HuH-7 (cell line): ENCODE measurements around the gene SKI.

Source experiments
- DNase-seq: peaks from one replicate; pipeline ENCODE4 v3.0.0; 2011; ENCODE audit warnings: low spot score

SKI gene

DNA sequence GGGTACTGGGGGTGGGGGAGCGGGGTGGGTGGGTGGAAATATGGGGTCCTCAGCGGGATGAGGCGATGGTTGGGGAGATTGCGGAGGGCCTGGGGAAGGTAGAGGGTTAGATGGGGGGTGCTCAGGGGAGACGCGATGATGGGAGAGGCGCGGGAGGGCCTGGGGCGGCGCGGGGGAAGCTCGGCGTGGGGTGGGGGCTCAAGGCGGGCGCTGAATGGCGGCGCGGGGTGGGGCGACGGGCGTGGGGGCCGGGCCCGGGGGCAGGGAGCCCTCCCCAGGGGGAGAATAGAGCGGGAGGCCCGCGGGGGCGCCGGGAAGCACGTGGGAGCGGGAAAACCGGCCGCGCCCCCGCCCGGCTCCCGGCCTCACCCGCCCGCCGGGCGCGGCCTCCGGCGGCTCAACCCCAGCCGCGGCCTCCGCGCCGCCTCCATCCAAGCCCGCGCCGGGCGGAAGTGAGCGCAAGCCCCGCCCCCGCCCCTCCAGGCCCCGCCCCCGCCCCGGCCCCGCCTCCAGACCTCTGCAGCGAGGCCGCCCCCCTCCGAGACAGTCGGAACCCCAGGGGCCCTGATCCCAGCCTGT, 33.7 kb upstream of the SKI start, which contains the start of gene FAAP20:
TSS of gene FAAP20 (minus strand) at position 454 of the 579 bp plus-strand sequence. CDS start at position 431, 23 bp downstream.
- DNase-seq, result peak; percentile 78

DNA sequence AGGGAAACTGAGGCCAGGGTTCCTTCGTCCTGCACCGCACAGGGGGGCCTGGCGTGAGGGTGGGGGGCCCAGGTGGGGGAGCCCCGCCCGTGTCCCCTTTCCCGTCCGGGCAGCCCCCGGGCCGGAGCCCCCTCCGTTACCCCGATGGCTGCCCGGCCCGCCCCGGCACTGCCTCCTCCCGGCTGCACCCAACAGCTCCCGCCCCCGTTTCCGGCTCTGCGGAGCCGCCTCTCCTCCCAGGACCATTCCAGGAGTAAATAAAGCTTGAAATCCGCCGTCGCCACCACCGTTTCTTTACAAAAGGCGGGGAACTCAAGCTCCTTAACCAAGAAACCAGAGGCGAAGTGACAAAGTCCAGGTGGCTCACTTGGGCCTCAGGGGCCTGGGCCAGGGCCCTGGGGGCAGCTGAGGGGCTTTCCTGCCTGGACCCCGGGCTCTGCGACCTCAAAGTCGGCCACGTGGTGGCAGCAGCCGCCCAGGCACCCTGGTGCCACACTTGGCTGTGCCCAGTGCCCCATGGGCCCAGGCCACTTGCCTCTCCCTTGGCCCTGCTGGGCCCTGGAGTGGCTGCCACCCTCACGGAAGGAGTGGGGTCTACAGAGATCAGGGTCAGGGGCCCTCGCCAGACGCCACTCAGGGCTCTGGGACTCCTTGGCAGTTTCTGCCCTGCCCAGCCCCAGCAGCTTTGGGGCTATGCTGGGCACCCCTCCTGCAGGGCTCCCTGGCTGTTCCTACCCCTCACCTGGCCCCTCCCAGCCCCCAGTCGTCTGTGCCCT, 33.0 kb upstream of the SKI start:
- DNase-seq, result peak; percentile 93

DNA sequence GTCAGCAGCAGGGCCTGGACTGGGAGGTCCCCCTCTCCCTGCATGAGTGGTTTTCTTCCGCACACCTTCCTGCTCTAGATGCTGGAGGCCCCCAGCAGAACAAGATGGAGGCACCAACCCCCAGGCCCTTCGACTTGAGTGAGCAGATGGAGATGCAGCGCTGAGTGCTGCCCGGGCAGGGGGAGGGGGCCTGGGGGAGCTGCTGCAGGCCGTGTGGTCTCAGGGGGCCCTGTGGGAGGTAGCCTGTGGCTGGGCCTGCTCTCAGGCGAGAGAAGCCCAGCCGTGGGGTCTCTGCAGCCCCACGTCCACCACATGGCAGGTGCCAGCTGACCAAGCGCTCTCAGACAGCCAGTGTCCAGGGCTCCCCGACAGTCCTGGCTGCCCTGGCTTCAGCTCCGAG, 32.3 kb upstream of the SKI start:
- DNase-seq, result no peak

DNA sequence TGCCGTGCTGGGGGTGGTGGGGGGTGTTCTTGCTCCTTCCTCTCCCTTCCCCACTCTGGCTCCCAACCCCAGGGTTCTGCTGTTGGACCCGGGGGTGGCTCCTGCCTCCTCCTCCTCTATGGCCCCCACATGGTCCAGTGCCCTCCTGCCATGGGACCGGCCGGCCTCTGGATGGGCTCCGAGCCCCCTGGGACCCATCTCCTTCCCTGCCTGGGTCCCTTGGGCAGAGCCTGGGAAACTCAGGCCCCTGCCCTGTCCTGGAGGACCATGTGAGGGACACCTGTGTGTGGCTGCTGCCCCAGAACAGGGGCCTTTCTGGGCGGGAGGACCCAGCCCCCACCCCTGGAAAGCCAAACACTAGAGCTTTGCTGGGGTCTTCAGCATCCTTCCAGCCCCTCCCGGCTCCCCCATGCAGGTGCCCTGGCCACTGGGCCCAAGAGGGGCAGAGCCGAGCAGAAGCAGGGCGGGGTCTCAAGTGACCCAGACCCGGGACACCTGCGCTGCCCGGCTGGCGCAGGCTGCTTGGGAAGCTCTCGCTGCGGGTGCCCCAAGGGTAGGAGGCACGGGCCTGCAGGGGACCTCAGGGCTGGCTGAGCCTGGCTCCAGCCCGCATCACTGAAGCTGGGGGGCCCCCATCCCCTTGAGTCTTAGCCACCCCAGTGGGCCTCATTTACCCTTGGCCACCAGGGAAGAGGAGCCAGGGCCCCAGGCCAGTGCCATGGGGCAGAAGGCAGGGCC, 31.0 kb upstream of the SKI start:
- no peak for DNase-seq

DNA sequence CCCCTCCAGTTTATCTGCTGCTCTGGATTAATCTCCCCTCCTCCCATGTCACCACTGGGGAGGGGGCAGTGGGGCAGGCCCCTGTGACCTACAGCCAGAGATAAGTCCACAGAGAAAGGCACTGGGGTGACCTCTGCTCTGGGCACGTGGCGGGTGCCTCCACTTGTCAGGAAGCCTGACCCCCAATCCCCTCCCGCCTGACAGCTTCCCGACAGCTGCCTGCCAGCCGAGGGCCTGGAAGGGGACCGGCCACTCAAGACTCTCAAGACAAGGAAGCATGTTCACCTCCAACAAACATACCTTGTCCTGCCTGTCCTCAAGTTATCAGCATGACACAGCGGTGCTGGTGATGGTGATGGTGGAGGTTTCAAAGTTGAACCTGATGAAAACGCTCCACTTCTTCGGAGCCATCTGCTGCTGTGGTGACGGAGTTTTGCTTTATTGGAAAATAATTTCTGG, 30.4 kb upstream of the SKI start:
- no peak for DNase-seq

DNA sequence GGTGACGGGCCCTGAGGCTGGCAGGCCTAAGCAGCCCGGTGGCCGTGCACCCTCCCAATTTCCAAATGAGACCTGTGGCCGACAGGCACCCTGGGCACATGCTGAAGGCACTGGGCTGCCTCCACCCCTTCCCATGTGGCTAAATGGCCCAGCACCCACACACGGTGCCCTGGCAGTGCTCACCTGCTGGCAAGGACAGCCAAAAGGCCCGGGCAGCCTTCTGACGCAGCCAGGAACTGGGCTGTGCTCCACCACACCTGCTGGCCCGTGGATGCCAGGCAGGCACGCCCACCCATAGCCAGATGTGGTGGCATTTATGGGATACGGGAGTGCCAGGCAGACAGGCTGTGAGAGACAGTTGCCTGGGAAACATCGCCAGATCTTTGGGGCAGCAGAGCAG, 29.5 kb upstream of the SKI start:
- no peak for DNase-seq

DNA sequence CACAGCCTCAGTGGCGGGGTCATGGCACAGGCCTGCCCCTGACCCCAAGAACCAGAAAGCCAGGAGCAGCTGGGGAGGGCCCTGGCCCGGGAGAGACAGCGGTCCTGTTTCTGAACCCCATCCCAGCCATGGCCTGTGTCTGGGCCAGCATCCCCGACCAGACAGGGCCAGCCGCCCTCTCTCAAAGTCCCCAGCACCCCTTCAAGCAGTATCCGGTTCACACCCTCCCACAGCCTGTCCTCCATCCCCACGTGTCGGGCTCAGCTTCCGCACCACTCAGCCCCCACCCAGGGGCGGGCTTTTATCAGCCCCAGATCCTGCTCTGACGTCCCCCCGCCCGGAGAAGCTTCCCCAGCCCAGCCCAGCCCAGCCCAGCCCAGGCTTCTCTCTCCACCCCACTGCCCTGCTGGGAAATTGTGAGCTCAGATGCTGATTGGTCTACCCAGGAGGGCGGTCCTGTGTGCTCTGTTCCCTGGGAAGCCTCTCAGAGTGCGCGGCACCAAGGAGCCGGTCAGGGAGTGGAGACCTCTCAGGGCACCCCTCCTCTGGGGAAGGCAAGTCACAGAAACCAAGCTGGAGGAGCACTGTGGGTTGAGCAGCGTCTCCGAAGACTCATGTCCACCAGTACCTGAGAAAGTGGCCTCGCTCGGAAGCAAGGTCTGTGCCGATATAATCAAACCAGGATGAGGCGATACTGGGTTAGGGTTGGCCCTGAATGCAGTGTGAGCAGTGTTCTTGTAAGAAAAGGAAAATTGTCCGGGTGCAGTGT, 28.9 kb upstream of the SKI start:
- DNase-seq, result peak; percentile 98

DNA sequence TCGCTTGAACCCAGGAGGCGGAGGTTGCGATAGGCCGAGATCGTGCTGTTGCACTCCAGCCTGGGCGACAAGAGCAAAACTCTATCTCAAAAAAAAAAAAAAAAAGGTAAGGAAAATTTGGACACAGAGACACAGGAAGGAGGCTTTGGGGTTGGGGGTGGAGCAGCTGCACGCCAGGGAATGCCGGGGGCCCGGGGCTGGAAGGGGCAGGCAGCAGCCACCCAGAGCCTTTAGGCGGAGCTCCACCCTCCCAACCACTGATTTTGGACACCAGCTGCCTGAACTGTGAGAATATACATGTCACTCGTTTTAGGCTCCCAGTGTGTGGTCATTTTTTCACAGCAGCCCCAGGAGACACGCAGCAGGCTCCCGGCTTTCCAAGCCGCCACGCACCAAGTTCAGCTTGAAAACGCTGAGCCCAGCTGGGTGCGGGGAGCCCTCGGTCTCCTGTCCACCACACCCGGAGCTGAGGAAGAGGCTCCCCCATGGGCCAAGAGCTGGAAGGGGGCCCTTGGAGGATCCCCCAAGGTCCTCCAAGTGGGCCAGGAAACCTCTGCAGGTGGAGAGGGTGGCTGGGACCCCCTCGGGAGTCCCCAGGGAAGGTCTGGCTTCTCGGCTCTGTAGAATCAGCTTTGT, 27.7 kb upstream of the SKI start:
- no peak for DNase-seq

DNA sequence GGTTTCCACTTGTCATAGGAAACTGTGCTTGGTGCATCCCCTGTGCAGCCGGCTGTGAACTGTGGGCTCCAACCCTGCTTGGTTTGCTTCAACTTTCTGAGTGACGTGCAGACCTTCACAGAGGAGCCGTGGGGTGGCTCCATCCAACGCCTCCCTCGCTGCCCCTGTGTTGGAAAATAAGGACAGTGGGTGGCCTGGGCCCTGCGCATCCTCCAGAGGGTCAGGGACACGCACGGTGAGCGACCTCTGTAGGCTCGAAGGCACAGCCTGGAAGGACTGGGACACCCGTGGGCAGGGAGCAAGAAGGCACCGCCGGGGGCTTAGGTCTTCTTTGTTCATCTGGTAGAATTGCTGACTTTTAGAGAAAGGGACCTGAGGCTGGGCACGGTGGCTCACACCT, 27.1 kb upstream of the SKI start:
- no peak for DNase-seq

DNA sequence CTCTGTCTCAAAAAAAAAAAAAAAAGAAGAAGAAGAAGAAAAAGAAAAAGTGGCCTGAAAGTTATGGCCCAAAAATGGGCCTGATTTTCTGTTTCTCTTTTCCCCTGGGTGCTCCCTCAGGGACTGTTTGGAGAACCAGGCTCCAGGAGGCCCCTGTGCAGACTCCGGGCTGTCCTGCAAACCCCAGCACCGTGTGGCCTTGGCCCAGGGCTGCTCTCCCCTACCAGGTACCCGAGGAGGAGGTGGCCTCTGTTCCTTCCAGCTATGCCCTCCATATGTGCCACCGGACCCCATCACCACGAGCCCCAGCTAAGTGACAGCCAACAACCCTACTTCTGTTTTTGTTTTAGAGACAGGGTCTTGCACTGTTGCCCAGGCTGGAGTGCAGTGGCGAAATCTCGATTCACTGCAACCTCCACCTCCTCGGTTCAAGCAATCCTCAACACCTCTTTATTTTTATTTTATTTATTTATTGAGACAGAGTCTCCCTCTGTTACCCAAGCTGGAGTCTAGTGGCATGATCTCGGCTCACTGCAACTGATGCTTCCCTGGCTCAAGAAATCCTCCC, 26.0 kb upstream of the SKI start:
- no peak for DNase-seq

DNA sequence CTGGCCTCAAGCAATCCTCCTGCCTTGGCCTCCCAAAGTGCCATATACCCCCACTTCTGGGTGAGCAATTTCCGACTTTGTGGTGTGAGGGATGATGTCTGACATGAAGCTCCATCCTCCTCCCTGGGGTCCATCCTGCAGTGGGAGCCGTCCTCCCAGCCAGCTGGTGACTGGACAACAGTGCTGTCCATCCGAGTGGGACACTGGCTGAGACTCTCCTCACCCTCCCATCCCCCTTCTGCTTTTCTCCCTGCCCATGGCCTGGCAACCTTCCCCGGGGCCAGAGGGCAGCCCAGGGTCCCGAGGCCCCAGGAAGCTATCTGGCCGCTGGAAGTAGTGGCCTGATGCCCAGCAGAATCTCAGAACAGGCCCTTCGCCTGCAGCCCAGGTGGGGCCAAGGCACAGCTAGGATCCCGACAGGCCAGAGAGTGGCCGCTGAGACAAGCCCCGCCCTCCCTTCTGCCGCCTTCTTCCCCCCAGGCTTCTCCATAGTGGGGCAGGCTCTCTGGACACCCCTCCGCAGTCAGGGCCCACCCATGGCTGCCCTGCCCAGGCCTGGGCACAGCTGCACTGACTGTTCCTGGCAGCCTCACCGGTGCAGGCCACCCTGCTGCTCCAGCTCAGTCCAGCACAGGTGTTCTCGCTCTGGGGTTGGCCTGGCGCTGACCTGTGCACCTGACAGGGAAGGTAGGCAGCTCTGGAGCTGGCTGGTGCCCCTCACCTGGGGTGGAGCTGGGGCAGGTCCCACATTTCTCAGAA, 25.1 kb upstream of the SKI start:
- DNase-seq, result no peak

DNA sequence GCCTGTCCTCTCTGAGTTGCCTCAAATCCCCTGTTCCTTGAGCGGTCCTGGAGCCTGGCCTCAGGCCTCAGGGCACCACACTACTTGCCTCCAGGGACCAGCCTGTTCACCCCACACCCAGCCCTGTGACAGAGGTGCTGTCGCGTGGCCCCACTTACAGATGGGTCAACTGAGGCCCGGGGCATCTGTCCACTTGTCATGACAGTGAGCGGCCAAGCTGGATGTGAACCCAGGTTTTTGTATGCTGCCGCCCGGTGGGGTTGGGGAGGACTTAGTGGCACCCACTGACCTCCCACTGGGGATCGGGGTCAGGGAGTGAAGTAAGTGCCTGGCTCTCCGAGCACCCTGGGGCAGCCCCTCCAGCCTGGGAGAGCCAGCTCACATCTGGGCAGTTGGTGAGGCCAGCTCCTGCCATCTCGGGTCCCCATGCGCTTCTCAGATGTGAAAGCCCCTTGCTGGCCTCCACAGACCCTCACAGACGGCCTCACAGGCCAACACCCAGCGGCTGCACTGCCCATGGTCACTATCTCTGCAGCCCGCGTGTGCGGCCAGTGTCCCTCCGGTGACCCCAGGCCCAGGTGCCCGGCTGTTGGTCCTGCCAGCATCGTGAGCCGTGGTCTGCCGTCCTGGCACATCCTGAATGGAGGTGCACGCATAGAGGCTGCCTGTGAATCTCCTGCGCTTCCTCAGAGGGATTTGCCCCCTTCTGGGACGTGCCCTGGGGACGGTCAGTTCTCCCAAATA, 24.3 kb upstream of the SKI start:
- no peak for DNase-seq

DNA sequence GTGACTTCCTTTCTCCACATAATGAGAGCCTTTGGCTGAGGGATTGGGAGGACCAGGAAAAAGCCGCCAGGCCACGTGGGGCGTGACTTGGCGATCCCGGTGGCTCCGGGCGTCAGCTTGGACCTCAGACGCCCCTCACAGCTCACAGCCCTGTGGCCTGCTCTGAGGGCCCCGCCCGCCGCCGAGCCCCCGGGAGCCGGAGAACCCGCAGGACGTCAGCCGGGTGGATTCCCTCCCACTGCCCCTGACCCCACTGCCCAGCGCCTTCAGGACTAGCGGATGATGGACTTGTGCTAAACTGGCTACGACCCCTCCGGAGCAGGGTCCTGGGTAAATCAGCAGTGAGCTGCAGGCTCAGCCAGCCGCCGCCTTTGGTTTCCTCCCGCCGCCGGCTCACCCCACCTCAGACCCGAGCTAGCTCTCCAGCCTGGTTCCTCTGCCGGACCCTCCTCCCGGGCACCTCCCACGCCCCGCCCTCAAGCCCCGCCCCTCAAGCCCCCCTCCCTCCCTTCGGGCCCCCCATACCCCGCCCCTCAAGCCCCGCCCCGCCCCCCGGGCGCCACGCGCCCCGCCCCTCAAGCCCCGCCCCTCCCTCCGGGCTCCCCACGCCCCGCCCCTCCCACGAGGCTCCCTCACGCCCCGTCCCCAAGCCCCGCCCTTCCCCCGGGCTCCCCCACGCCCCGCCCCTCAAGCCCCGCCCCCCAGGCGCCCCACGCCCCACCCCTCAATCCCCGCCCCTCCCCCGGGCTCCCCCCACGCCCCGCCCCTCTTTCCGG, 23.5 kb upstream of the SKI start:
- DNase-seq, result peak; percentile 92

DNA sequence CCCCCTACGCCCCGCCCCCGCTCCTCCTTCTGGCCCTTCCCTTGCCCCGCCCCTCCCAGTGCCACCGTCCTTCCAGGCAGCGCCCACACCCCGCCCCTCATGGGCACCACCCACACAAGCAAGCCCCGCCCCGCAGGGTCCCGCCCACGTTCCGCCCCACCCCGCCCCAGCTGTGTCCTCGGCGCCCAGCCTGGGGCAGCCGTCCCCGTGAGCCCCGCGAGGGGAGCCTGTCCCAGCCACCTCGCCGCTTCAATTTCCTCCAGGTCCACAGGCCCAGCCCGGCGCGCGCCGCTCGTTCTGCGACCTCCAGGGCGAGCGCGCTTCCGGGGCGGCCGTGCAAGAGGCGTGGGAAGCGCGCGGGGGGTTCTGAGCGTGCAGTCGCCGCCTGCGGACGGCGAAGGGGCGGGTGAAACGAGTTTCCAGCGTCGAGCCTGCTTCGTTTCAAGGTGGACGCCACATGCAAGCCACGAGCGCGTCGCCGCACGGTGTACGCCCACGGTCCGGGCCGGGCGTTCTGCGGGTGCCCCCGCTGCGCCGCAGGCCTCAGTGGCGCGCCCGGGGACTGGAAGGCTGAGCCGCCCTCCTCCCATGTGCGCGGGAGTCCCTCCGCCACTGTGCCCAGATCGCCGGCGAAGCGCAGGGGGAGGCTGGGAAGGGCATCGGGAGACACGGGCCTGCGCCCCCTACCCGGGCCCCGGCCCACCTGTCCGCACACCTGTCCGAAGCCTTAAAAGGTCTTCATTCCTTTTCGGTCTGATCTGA, 22.7 kb upstream of the SKI start:
- peak; percentile 87 for DNase-seq

DNA sequence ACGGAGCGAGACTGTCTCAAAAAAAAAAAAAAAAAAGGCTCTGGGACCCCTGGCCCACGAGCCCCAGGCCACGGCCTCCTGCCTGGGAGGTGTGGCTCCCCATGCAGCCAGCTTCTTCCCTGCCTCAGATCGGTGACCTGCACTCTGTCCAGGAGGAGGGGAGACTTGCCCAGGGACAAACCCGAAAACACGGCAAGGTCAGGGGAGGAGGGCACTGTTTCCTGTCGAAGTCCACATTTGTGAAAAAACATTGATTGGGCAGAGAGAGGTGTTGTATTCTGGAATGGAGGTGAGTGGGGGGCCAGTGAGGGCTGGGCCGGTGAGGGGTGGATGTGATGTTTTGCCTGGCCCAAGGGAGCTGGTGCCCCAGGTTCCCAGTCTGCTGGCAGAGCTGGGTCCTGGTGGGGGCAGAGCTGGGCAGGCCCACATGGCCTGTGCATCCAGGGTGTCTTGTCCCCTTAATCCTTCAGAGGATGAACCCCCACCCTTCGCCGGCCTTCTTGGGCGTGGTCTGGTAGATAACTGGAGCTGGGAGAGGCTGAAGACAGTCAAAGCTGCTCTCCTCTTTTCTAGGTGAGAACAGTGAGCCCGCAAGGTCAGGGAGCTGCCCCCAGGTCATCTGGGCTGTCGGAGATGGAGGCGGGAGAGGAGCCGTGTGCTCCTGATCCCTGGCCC, 21.2 kb upstream of the SKI start:
- DNase-seq, result no peak

DNA sequence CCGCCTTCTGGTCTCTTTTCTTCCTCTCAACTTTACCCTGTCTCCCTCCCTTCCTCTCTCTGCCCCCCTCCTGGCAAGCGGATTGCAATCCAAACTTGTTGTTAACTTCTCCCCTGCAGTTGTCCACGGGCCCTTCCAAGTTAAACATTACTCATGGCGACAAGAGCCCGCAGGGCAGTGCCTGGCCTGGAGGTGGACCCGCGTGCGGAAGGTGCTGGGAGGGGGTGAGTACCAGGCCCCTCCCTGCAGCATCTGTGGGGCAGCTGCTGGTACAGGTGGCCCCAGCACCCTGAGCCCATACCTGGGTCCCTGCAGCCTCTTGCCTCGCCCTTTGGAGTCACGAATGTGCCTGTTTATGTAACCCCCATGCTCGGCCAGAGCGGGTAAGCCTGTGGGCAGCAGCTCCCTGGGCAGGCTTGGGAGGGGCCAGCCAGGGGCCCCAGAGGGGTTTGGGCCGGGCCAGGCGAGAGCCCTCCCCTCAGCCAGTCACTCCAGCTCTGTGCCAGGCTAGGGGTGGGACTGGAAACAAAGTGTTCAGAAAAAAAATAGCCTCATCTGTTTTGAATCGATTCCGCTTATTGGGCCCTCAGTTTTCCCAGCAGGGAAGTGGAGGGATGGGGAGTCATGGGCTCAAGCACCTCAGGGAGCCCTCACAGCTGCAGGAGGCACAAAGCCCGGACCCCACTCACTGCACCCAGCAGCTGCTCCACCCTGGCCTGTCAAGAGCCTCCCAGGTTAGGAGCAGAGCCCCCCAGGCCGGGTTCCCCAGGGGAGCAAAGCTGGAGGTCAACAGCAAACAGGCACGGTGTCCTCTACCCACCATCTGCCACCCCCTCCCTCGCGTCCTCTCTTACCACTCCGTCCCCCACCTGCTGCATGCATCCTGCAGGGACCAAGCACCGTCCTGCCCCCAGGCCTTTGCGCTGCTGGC, 19.5 kb upstream of the SKI start:
- peak; percentile 72 for DNase-seq
